Subcutaneous adipose tissue (tissue), 4 donors: ENCODE measurements around the gene SORBS2. TPM values are rescaled to one million over a fixed set of nuclear protein-coding genes. Genes with fewer than 3 reads are reported as not detected.

Experiments
- total RNA-seq, 4 donors: library from RNA; depleted of rRNA; stranded (reverse); fragments of >200 nt; gene quantifications; one replicate each; pipeline ENCODE4 v1.1.0, GENCODE V29; 2016
- TF ChIP-seq, protein P1 (sequence below): fragments of 450-650 bp; IDR thresholded peaks from one replicate; pipeline ENCODE4 v1.5.1; 2016; ENCODE audit warnings: low read depth, mild to moderate bottlenecking, control low read depth, antibody characterized with exemption, moderate library complexity

The SORBS2 gene
- total RNA-seq, 4 donors from 2014 or later = 6.8 to 59.0 (median 32.0) TPM

DNA sequence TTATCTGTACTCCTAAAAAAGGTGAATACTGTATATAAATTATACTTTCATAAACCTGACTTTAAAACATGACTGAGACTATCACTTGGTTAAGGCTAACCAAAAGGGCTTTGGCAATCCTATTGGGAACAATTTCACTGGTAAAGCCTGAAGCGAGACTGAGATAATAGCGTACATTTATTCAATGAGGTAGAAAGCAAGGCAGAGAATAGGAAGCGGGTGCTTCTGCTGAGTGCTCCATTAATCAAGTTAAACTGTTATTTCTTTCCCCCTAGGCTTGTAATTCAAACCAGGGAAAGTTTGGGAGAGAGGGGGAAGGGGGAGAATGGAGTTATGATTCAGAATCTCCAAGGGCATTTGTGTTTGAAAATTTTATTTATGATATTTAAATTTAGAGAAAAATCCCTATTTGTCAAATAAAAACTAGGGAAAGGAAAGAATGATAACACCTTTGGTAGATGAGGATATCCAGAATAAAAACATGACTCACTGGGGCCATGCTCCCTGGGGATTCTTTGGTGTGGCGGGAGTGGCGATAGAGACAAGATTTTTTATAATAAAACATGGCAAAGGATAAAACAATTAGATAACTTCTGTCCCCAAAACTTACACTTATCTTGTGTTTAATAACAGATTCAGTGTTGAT is 34.6 kb upstream of the SORBS2 start:
- TF ChIP-seq, protein P1, sequence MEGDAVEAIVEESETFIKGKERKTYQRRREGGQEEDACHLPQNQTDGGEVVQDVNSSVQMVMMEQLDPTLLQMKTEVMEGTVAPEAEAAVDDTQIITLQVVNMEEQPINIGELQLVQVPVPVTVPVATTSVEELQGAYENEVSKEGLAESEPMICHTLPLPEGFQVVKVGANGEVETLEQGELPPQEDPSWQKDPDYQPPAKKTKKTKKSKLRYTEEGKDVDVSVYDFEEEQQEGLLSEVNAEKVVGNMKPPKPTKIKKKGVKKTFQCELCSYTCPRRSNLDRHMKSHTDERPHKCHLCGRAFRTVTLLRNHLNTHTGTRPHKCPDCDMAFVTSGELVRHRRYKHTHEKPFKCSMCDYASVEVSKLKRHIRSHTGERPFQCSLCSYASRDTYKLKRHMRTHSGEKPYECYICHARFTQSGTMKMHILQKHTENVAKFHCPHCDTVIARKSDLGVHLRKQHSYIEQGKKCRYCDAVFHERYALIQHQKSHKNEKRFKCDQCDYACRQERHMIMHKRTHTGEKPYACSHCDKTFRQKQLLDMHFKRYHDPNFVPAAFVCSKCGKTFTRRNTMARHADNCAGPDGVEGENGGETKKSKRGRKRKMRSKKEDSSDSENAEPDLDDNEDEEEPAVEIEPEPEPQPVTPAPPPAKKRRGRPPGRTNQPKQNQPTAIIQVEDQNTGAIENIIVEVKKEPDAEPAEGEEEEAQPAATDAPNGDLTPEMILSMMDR = no peak

DNA sequence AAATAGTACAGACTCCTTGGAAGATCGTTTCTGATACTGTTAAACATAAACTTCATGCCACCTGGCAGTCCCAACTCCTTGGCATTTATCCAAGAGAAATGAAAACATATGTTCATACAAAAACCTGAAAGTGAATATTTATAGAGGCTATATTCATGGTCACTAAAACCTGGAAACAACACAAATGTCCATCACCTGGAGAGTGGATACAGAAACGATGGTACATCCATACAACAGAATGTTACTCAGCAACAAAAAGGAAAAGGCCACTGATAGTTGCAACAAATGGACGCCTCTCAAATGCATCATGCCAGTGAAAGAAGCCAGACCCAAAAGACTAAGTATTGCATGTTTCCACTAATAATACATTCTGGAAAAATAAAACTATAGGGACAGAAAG is 34.0 kb upstream of the SORBS2 start:
- TF ChIP-seq, protein P1 = no peak

GRCh38 chr4:185841451-185841850 is 29.5 kb upstream of the SORBS2 start:
- TF ChIP-seq, protein P1 = no peak

DNA sequence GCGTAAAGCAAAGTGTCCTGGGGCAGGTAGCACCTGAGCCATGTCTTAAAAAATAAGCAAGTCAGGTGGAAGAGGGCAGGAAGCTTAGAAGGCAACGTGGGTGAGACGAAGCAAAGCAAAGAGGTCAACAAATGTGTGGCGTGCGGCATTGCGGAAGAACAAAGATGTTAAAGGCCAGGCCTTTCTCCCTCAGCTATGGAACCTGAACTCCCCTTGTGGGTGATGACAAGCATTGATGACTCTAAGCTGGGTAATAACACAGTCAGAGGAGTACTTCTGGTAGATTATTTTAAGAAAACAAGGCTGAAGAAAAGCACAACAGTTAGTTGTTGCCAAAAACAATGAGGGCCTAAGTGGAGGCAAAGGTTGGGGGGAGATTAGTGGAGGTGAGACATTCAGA is 29.0 kb upstream of the SORBS2 start:
- TF ChIP-seq, protein P1 = no peak

GRCh38 chr4:185840201-185840600 is 28.2 kb upstream of the SORBS2 start:
- TF ChIP-seq, protein P1 = no peak

- TF ChIP-seq, protein P1 = no peak
Observed at GRCh38 chr4:185839770-185840169, 27.8 kb upstream of the SORBS2 start.

GRCh38 chr4:185839194-185839712 is 27.3 kb upstream of the SORBS2 start:
- TF ChIP-seq, protein P1 = no peak
